ENCODE data around the gene SLCO4A1.

The SLCO4A1 gene

GRCh38 chr20:62686869-62687830, 44.8 kb downstream of the SLCO4A1 start:
- no peak for DNase-seq (ENCODE audit: low read depth in 3 of 3)

- DNase-seq (ENCODE audit: low read depth in 3 of 3), result no peak
Measured at GRCh38 chr20:62688083-62688482, 45.8 kb downstream of the SLCO4A1 start.

GRCh38 chr20:62688855-62689460, 46.7 kb downstream of the SLCO4A1 start:
- no peak for DNase-seq (ENCODE audit: low read depth in 3 of 3)

- DNase-seq (ENCODE audit: low read depth in 3 of 3), result no peak
Measured at GRCh38 chr20:62689861-62690260, 47.6 kb downstream of the SLCO4A1 start.

- no peak for DNase-seq (ENCODE audit: low read depth in 3 of 3)
Measured at GRCh38 chr20:62690261-62690820, 48.0 kb downstream of the SLCO4A1 start.

- DNase-seq (ENCODE audit: low read depth in 3 of 3), result no peak
Measured at GRCh38 chr20:62691487-62691886, 49.2 kb downstream of the SLCO4A1 start.

- no peak for DNase-seq (ENCODE audit: low read depth in 3 of 3)
Measured at GRCh38 chr20:62692176-62692575, 49.9 kb downstream of the SLCO4A1 start.

GRCh38 chr20:62692801-62693523, 50.7 kb downstream of the SLCO4A1 start:
- no peak for DNase-seq (ENCODE audit: low read depth in 3 of 3)

GRCh38 chr20:62693524-62693922, 51.2 kb downstream of the SLCO4A1 start:
- DNase-seq (ENCODE audit: low read depth in 3 of 3), result no peak

- no peak for DNase-seq (ENCODE audit: low read depth in 3 of 3)
Measured at GRCh38 chr20:62694106-62694505, 51.8 kb downstream of the SLCO4A1 start.

- no peak for DNase-seq (ENCODE audit: low read depth in 3 of 3)
Measured at GRCh38 chr20:62694868-62695267, 52.6 kb downstream of the SLCO4A1 start.

GRCh38 chr20:62695448-62696414, 53.4 kb downstream of the SLCO4A1 start:
- DNase-seq (ENCODE audit: low read depth in 3 of 3), result no peak

GRCh38 chr20:62696434-62696957, 54.2 kb downstream of the SLCO4A1 start:
- no peak for DNase-seq (ENCODE audit: low read depth in 3 of 3)

GRCh38 chr20:62696989-62697388, 54.7 kb downstream of the SLCO4A1 start:
- no peak for DNase-seq (ENCODE audit: low read depth in 3 of 3)

- no peak for DNase-seq (ENCODE audit: low read depth in 3 of 3)
Measured at GRCh38 chr20:62697468-62697912, 55.2 kb downstream of the SLCO4A1 start.

- DNase-seq (ENCODE audit: low read depth in 3 of 3), result no peak
Measured at GRCh38 chr20:62698231-62698630, 55.9 kb downstream of the SLCO4A1 start.

GRCh38 chr20:62699296-62699695, 57.0 kb downstream of the SLCO4A1 start:
- DNase-seq (ENCODE audit: low read depth in 3 of 3), result no peak

GRCh38 chr20:62699741-62700140, 57.4 kb downstream of the SLCO4A1 start:
- no peak for DNase-seq (ENCODE audit: low read depth in 3 of 3)

GRCh38 chr20:62700261-62700930, 58.1 kb downstream of the SLCO4A1 start:
- DNase-seq (ENCODE audit: low read depth in 3 of 3), result no peak
